HG03060 (cell line): ENCODE results near the gene TSPAN2.

Source experiments
- ATAC-seq: cut with Tn5 transposase; IDR thresholded peaks from one replicate; pipeline ENCODE4 v1.9.1; 2021; ENCODE audit warnings: low read depth, moderate number of reproducible peaks; ENCODE audit not compliant: unreplicated experiment

The TSPAN2 gene

GRCh38 chr1:115115521-115116161 is 26.3 kb upstream of the TSPAN2 start:
- ATAC-seq = no peak

DNA sequence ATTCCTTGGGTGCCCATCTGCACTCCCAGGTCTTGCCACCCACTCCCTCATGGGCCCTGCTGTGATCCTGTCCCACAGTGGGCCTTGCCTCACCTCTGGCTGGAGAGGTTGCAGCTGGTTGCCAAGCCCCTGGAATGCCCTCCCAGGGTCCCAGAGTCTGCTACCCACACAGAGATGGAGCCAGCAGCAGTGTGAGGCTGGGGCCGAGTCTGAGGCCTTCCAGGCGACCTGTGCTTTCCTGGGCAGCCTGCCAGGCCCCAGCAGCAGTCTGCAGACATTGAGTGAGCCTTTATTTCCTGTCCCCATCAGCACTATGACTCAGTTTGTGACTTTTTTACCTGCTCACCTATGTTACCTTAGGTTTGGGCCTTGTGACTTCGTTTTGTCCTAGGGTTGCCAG is 25.0 kb upstream of the TSPAN2 start:
- ATAC-seq = no peak

DNA sequence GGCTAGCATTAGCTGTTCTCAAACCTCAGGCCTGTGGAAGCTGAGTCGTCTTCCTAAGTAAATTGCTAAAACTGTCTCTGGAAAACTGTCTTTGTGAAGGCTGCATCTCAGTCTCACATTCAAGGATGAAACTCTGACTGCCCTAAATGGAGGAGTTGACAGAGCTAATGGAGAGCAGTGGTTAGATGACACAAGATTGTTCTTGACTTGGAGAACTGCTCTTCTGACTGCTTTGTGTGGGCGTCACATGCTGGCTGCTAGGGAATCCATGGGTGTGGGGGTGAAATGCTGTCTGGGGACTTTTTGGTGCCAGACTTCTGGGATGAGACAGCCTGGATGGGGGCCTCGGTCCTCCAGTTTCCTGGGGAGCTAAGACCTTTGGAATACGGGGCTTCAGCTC is 24.5 kb upstream of the TSPAN2 start:
- ATAC-seq = no peak

DNA sequence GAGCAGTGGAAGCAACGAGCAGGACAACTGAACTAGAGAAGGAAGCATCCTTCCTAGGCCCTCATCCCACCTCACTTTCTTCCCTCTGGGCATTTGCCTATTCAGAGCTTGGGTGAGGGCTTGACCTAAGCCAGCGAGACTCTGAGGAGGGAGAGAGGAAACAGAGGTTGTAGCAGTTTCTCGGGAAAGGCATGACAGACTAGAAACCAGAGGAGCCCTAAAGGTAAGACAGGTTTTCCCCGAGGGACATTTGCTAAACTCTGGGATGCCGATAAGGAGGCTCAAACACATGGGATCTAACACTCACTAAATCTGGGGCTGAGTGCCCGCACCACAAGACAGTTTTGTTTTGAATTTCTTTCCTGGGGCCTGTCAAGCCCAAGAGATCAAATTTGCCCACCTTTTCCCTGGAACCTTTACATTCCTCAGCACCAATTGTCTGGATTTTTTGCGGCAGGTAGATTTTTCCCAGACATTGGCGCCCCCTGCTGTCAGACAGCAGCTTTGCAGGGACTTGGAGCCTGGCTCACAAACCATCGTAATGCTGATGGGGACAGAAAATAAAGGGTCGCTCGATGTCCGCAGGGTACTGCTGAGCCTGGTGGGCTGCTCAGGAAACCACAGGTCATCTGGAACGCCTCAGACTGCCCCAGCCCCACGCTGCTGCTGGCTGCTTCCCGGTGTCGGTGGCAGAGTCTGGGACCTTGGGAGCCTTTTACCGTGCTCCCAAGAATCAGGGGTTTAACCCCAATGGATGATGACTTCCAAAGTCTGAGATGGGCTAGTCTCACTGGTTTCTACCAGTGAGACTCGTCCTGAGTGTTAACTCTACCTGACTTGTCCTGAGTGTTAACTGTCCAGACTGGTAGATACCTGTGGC is 23.4 kb upstream of the TSPAN2 start:
- no peak for ATAC-seq

- no peak for ATAC-seq
Observed at GRCh38 chr1:115107516-115108260, 18.4 kb upstream of the TSPAN2 start.

GRCh38 chr1:115105831-115106230 is 16.5 kb upstream of the TSPAN2 start:
- ATAC-seq = no peak

- ATAC-seq = peak; percentile 13
Observed at GRCh38 chr1:115099693-115100050, 10.4 kb upstream of the TSPAN2 start.

DNA sequence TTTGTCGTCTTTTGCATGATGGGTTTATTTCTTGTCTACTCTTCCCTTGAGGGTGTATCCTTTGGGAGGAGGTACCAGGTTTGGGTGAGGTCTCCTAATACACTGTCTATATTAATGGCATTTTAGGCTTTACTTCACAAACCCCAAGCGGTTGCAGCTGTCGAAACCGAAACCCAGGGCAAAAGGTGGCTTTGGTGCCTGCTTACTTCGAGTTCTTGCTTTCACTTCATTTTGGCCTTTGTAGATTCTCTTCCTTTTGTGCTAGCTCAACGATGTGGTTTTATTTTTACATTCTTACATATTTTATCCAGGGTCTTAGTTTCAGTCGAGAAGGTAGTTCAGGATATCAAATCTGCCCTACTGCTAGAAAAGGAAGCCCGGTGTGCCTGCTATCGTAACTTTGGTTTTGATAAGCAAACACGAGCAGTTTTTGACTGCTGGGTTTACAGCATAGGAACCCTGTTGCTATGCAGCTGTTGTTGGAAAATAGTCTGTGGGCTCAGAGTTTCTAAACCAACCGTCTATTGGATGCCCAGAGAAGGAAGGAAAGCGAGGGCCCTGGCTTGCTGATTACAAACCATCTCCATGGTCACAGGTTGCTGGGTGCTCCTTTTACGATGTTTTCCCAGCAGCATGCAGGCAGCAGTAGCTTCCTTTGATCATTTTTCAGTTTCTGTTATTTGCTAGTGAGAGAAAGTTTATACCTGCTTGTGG is 9.8 kb upstream of the TSPAN2 start:
- peak; percentile 83 for ATAC-seq

GRCh38 chr1:115092175-115092574 is 2.9 kb upstream of the TSPAN2 start:
- no peak for ATAC-seq

DNA sequence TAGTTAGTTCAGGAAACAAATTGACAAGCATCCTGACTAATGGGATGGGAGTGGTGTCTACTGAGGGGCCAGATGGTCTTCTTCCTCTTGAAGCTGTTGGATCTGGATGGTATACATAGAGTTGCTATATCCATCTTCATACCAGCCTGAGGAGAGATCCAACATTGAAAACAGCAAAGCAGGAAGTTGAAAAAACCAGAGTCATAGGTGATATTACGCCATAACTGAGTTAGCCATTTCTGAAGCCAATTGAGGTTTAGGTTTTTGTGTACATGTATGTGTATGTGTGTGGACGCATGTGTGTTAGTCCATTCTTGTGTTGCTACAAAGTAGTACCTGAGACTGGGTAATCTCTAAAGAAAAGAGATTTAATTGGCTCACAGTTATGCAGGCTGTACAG is 2.3 kb upstream of the TSPAN2 start:
- ATAC-seq = no peak

- ATAC-seq = no peak
Observed at GRCh38 chr1:115090956-115091355, 1.7 kb upstream of the TSPAN2 start.

DNA sequence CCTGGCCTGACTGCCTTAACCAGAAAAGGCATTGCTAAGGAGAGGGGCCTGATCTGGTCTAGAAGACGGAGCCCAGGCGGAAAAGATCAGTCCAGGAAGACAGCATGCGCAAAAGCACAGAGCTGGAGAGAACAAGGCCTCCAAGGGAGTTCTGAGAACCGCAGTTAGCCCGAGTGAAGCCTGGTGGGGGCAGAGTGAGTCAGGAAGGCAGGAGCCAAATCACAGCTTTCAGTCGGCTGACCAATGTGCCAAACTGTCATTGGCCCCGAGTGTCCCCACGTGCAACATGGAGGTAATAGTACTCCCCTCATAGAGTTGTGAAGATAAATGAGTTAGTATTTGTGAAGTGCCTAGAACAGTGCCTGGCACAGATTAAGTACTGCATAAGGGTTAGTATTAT is 1.2 kb upstream of the TSPAN2 start:
- ATAC-seq = no peak

DNA sequence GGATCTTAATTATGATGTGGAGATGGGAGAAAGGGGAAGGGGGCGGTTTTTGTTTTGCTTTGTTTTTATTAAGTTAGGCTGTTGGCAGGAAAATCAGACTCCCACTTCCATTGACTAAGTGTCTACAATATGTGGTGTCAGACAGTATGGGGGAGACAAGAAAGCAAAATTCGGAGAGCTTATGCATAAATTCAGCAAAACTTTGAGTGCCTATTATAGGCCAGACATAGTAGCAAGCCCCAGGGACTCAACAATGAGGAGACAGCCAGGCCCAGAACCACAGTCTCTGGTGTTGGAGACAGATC is 835 bp upstream of the TSPAN2 start:
- no peak for ATAC-seq

DNA sequence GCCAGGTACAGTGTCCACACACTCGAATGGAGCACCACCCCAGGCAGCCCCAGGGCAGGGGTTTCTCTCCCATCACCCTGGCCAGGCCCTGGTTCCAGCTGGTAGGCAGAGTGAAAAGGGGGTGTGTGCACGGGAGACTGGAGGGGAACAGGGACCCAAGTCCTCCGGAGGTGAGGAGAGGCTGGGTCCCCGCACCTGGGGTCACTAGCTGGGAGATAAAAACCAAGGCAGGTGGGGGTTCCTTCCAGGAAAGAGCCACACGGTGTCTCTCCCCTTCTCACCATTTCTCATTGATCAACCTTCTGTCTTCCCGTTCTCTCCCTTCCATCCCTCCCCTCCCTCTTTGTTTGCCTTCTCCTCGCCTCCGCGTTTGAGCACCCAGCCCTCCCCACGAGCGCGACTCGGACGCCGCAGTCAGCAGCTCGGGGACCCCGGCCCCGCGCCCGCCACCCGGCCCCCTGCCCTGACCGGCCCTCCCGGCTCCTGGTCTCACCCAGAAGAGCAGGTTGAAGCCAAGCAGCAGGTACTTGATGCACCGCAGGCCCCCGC is 358 bp downstream of the TSPAN2 start:
- ATAC-seq = no peak

GRCh38 chr1:115088115-115088778 is 1.1 kb downstream of the TSPAN2 start:
- ATAC-seq = no peak

GRCh38 chr1:115086176-115086830 is 3.0 kb downstream of the TSPAN2 start:
- ATAC-seq = no peak

DNA sequence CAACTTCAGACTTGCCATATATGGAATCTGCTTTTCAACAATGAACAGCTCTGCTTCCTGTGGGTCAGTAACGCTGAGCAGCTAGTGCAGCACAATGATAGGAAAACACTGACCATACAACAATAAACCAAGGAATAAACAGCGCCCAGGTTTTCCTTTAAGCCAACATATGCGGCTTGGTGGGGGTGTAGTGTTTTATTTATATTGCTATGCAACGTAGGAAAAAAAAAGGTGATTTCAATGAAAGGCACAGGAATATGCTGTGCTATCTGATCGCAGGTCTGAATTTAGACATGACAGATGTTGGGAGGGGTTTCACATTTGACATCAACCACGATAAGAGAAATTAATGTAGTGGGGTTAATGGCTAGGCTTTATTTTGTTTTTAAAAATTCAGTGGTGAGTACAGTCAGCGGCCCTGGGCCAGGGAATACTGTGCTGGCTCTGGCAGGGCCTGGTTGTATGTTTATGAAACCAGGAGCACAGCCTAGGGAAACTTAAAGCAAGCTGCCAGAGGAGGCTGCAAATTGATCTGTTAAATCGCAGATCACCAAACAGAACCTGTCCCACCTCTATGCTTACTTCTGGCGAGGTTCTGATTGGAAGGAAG is 4.3 kb downstream of the TSPAN2 start:
- no peak for ATAC-seq

GRCh38 chr1:115082949-115083348 is 6.4 kb downstream of the TSPAN2 start:
- no peak for ATAC-seq

DNA sequence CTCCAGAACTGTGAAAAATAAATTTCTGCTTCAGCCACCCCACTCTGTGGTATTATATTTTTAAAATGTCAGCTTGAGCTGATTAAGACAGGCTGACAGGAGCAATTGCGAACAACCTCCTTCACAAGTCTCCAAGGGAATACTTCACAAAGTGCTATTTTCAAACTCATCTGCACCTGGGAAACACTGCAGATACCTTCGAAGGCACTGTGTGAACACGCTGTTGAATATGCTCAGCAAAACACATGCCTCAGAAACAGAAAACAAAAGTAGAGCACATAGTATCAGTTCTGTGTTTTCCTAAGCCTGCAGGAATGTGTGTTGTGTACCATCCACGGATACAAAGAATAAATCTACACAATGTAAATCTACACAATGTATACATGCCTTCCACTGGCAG is 10.6 kb downstream of the TSPAN2 start:
- no peak for ATAC-seq
